Measurements from ENCODE around the gene LOXHD1.

Gene LOXHD1

GRCh38 chr18:46660957-46661749 lies 4.1 kb upstream of the LOXHD1 start:
- H3K4me3 ChIP-seq (ENCODE audit: low read depth, low read length) = no peak overlapping the region
- TF ChIP-seq, protein P1, sequence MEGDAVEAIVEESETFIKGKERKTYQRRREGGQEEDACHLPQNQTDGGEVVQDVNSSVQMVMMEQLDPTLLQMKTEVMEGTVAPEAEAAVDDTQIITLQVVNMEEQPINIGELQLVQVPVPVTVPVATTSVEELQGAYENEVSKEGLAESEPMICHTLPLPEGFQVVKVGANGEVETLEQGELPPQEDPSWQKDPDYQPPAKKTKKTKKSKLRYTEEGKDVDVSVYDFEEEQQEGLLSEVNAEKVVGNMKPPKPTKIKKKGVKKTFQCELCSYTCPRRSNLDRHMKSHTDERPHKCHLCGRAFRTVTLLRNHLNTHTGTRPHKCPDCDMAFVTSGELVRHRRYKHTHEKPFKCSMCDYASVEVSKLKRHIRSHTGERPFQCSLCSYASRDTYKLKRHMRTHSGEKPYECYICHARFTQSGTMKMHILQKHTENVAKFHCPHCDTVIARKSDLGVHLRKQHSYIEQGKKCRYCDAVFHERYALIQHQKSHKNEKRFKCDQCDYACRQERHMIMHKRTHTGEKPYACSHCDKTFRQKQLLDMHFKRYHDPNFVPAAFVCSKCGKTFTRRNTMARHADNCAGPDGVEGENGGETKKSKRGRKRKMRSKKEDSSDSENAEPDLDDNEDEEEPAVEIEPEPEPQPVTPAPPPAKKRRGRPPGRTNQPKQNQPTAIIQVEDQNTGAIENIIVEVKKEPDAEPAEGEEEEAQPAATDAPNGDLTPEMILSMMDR (IDR thresholded peaks at IDR 0.05; ENCODE audit: insufficient read depth, low read depth, low read length, missing control alignments) = no peak
- DNase-seq (ENCODE audit: low read depth) = no peak

GRCh38 chr18:46659484-46659883 lies 2.5 kb upstream of the LOXHD1 start:
- TF ChIP-seq, protein P1 (IDR thresholded peaks at IDR 0.05; ENCODE audit: insufficient read depth, low read depth, low read length, missing control alignments) = no peak
- H3K4me3 ChIP-seq (ENCODE audit: low read depth, low read length) = no peak overlapping the region
- DNase-seq (ENCODE audit: low read depth) = no peak

GRCh38 chr18:46656326-46657114 lies 500 bp downstream of the LOXHD1 start:
- no peak for DNase-seq (ENCODE audit: low read depth)
- TF ChIP-seq, protein P1 (IDR thresholded peaks at IDR 0.05; ENCODE audit: insufficient read depth, low read depth, low read length, missing control alignments) = no peak
- no peak overlapping the region for H3K4me3 ChIP-seq (ENCODE audit: low read depth, low read length)

- TF ChIP-seq, protein P1 (IDR thresholded peaks at IDR 0.05; ENCODE audit: insufficient read depth, low read depth, low read length, missing control alignments) = no peak
- DNase-seq (ENCODE audit: low read depth) = no peak
- no peak overlapping the region for H3K4me3 ChIP-seq (ENCODE audit: low read depth, low read length)
Measured at GRCh38 chr18:46652372-46652771, 4.6 kb downstream of the LOXHD1 start.

DNA sequence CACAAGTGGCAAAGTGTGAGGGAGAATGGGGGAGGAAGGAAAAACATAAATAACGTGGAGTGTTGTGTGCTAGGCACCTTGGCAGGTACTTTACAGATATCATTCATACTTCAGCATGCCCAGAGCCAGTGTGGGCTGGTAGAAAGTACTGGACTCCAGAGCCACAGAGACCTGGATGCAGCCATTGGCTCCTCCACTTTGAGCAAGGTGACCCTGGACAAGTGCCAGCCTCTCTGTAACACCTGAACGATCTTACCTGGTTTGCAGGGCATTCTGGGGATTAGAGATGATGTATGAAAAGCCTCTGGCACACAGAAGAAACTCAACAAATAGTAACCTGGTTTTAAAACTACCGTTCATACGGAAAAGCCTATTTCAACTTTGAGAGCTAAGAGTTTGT lies 6.3 kb downstream of the LOXHD1 start:
- TF ChIP-seq, protein P1 (IDR thresholded peaks at IDR 0.05; ENCODE audit: insufficient read depth, low read depth, low read length, missing control alignments) = no peak

DNA sequence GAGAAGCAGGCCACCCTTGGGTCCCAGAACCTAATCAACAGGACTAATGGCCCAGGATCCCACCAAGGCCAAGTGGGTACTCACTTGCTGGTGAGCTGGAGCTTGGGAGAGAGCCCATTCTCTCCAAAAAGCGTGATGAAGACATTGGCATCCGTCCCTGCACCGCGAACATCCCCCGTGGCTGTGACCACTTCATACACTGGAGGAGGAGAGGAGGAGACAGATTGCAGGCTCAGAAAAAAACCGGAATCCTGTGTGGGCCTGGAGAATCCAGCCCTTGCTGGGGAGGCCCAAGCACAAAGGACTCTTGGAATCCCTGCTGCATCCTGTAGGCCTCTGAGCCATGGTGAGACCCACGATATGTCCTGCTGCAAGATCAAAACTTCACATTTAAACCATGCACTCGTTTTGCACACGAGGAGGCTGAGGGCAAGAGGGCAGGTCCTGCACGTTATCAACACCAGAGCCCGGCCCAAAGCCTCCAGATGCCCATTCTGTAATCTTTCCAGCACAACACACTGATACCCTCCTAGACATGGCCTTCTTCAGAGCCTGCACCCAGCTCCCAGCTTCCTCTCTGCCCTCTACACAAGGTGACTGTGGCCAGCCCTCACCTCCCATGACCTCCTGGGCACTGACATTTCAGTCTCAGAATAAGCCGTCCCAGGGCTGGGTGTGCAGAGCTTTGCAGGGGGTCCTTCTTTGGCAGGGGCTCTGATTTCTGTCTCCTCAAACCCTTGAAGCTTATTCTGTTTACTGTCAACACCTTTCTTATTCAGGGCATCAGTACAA lies 7.8 kb downstream of the LOXHD1 start:
- DNase-seq (ENCODE audit: low read depth) = no peak
- no peak overlapping the region for H3K4me3 ChIP-seq (ENCODE audit: low read depth, low read length)
- TF ChIP-seq, protein P1 (IDR thresholded peaks at IDR 0.05; ENCODE audit: insufficient read depth, low read depth, low read length, missing control alignments) = no peak

More for the DNA sequence above, 6.3 kb downstream of the LOXHD1 start:
- no peak overlapping the region for H3K4me3 ChIP-seq (ENCODE audit: low read depth, low read length)
- no peak for DNase-seq (ENCODE audit: low read depth)
